Endothelial cell (in vitro differentiated cells): ENCODE measurements around the gene FBL. TPM values are rescaled to one million over a fixed set of nuclear protein-coding genes. Genes with fewer than 3 reads are reported as not detected.
"Not testable (repeated sequence)": the region's sequence is repeated elsewhere in the genome, so short reads cannot be mapped to it uniquely, and the experiment has no call there.

Experiments
- DNase-seq: peaks from one replicate; pipeline ENCODE4 v3.0.0; 2021; ENCODE audit warnings: low spot score
- H3K27ac Mint-ChIP-seq: one replicate; pipeline ENCODE4 v1.8.0; 2021; ENCODE audit warnings: mixed read lengths, inconsistent platforms; ENCODE audit not compliant: unreplicated experiment
- H3K27me3 Mint-ChIP-seq: one replicate; pipeline ENCODE4 v1.8.0; 2021; ENCODE audit warnings: mild to moderate bottlenecking, moderate library complexity, mixed read lengths, inconsistent platforms; ENCODE audit not compliant: unreplicated experiment
- H3K36me3 Mint-ChIP-seq: one replicate; pipeline ENCODE4 v1.8.0; 2021; ENCODE audit warnings: mild to moderate bottlenecking, low read depth, mixed read lengths, inconsistent platforms; ENCODE audit not compliant: unreplicated experiment
- H3K4me1 Mint-ChIP-seq: one replicate; pipeline ENCODE4 v1.8.0; 2021; ENCODE audit warnings: mild to moderate bottlenecking, mixed read lengths, inconsistent platforms; ENCODE audit not compliant: unreplicated experiment
- H3K4me3 Mint-ChIP-seq: one replicate; pipeline ENCODE4 v1.8.0; 2021; ENCODE audit warnings: mild to moderate bottlenecking, mixed read lengths, inconsistent platforms; ENCODE audit not compliant: unreplicated experiment
- H3K9me3 Mint-ChIP-seq: one replicate; pipeline ENCODE4 v1.8.0; 2021; ENCODE audit warnings: mixed read lengths, inconsistent platforms; ENCODE audit not compliant: unreplicated experiment
- long read RNA-seq: library from polyadenylated mRNA; unstranded; transcript quantifications from one replicate; pipeline ENCODE4 v2.0.0, GENCODE V29; 2020; ENCODE audit not compliant: unreplicated experiment
- total RNA-seq: library from RNA; stranded (reverse); fragmentation: NEBNext Ultra II Directional; extraction: Animal tissue kit (Norgen Biotek cat#: 25700); gene quantifications from one replicate; pipeline ENCODE4 v1.2.1, GENCODE V29; 2021; ENCODE audit not compliant: unreplicated experiment
- TF ChIP-seq, protein P1 (sequence below): fragments of 200-600 bp; sonication (generic); IDR thresholded peaks from one replicate; pipeline ENCODE4 v1.5.0; 2021; ENCODE audit warnings: antibody characterized with exemption; ENCODE audit not compliant: unreplicated experiment

Gene FBL
- 271 TPM for total RNA-seq
- long read RNA-seq, transcript FBL-201 (9 exons, 1,160 nt) = major isoform, 54 of 71 reads
- long read RNA-seq, partial matches to known transcripts = 4 of 71 reads
- long read RNA-seq, other reads (novel, unspliced or antisense) = 13 of 71 reads

DNA sequence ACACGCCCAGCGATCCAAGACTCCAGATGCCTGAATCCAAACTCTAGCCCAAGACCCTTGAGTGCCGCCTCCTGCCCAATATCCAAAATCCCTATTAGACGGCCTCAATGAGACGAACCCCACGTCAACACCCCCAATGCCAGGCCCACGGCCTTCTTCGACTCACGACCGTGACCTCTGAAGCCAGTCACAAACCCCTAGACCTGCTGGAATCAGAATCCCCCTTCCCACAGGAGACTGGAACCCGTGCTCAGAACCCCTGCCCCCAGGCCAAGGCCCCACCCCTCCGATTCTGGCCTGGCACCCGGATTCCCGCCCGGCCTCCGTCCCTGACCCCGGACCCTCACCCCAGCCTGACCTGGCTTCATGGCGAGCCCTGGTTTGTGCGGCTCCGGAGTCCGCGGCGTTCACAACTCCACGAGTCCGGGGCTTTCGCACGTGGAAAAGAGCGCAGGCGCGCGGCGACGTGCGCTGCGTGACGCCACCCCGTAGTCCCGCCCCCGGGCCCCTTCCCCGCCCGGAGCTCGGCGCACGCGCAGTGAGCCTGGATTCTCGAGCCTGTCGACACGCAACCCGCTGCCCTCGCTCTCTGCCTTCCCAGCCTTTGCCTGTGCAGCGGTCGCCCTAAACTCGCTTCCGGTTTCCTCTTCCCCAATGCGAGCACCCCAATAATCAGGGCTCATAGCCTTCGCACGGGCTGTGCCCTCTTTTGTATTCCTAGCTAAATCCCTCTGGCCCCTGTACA is at the start of gene FBL:
FBL (minus strand) TSS at position 447 of the 745 bp plus-strand sequence; CDS start at position 368, 79 bp downstream.
- no peaks in the 10 kb centered on the region for H3K9me3 Mint-ChIP-seq
- TF ChIP-seq, protein P1, sequence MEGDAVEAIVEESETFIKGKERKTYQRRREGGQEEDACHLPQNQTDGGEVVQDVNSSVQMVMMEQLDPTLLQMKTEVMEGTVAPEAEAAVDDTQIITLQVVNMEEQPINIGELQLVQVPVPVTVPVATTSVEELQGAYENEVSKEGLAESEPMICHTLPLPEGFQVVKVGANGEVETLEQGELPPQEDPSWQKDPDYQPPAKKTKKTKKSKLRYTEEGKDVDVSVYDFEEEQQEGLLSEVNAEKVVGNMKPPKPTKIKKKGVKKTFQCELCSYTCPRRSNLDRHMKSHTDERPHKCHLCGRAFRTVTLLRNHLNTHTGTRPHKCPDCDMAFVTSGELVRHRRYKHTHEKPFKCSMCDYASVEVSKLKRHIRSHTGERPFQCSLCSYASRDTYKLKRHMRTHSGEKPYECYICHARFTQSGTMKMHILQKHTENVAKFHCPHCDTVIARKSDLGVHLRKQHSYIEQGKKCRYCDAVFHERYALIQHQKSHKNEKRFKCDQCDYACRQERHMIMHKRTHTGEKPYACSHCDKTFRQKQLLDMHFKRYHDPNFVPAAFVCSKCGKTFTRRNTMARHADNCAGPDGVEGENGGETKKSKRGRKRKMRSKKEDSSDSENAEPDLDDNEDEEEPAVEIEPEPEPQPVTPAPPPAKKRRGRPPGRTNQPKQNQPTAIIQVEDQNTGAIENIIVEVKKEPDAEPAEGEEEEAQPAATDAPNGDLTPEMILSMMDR = no peak
- H3K27ac Mint-ChIP-seq = peak within 1 kb of the TSS; percentile 93
- H3K36me3 Mint-ChIP-seq = peaks cover 5% of the 10 kb centered on the region
- DNase-seq = peak; percentile 99
- peaks cover 32% of the 10 kb centered on the region for H3K4me1 Mint-ChIP-seq
- peak within 1 kb of the TSS; percentile 96 for H3K4me3 Mint-ChIP-seq
- H3K27me3 Mint-ChIP-seq = peaks cover 4% of the 10 kb centered on the region

DNA sequence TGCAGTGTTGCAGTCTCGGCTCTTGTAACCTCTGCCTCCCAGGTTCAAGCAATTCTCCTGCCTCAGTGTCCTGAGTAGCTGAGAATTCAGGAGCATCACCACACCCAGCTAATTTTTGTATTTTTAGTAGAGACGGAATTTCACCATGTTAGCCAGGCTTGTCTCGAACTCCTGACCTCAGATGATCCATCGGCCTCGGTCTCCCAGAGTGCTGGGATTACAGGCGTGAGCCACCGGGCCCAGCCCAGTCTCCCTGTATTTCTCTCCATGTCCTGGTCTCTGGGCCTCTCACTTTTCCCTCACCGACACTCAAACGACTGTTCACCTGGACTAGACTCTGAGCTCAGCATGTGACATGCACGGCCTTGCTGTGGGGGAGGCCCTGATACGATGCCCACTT is 48.9 kb upstream of the FBL start:
- not testable (repeated sequence) for H3K36me3 Mint-ChIP-seq, H3K9me3 Mint-ChIP-seq, H3K27ac Mint-ChIP-seq, H3K4me3 Mint-ChIP-seq, DNase-seq, H3K4me1 Mint-ChIP-seq
- H3K27me3 Mint-ChIP-seq = peaks cover 10% of the 10 kb centered on the region

DNA sequence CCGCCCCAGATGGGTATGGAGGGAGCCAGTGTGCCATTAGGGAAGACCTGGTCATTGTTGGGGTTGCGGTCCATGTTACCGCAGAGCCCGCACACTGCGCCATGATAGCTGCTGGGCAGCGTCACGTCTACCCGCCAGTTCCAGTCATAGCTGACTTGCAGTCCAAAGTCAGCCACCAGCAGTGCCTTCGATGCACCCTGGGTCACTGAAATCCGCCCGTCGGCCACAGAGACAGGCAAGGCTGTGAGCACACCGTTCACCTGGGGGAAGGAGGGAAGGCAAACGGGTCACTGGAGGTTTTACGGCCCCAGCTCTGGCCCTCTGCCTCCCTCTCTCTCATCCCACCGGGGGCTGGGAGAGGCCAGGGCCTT is 48.0 kb upstream of the FBL start:
- not testable (repeated sequence) for H3K9me3 Mint-ChIP-seq, H3K4me3 Mint-ChIP-seq, H3K4me1 Mint-ChIP-seq, DNase-seq, H3K36me3 Mint-ChIP-seq, H3K27ac Mint-ChIP-seq
- peaks cover 10% of the 10 kb centered on the region for H3K27me3 Mint-ChIP-seq

DNA sequence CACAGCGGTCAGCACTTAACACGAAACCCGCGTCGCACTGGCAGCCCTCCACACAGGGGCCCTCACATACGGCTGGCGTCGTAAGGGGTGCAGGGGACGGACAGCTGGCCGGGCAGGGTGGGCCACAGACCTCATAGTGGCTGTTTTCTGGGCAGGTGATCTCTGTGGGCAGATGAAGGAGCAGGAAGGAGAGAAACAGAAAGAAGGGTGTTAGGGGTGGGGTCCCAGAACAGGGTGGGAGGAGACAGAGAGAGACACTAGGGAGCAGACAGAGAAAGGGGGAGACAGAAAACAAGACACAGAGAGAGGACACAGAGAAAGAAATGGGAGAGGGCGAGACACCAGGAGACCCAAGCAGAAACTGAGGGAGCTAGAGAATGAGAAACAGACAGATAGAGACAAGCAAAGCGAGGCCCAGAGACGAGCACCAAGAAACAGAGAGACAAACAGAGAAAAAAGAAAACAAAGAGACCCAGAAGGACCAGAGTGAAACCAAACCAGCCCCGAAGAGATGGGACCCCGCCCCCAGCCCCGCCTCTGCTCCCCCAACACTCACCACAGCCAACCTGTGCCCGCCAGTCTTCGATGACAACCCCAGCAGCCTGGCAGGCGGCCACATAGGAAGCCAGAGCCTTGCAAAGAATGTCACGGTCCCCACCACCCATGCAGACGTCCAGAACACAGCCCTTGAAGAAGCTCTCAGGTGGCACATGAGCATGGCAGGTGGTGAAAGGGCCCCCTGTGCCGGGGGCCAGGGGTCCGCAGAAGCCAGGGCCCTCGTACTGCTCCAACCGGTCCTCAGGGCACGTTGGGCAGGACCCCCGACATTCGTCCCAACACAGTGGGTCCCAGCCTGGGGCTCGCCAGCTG is 47.4 kb upstream of the FBL start:
- not testable (repeated sequence) for H3K9me3 Mint-ChIP-seq, H3K4me3 Mint-ChIP-seq, H3K36me3 Mint-ChIP-seq, DNase-seq, H3K4me1 Mint-ChIP-seq
- Mint-ChIP-seq H3K27ac (peak overlapping the region; percentile 11), H3K27me3 (peaks cover 10% of the 10 kb centered on the region)

DNA sequence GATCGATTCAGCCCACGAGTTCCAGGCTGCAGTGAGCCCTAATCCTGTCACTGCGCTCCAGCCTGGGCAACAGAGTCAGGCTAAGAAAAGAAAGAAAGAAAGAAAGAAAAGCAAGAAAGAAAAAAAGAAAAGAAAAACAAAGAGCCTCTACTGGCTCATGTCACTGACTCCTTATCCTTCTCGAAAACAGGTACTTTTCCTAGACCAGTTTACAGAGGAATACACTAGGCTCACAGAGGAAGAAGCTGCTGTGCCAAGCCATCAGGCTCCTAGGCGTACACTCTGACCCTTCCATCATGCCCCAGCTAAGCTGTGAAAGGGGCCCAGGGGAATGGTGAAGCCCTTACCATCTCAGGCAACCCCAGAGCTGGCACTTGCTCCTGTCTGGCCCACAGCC is 46.3 kb upstream of the FBL start:
- not testable (repeated sequence) for H3K4me1 Mint-ChIP-seq, H3K9me3 Mint-ChIP-seq, H3K4me3 Mint-ChIP-seq, DNase-seq, H3K36me3 Mint-ChIP-seq, H3K27ac Mint-ChIP-seq
- H3K27me3 Mint-ChIP-seq = peaks cover 10% of the 10 kb centered on the region

DNA sequence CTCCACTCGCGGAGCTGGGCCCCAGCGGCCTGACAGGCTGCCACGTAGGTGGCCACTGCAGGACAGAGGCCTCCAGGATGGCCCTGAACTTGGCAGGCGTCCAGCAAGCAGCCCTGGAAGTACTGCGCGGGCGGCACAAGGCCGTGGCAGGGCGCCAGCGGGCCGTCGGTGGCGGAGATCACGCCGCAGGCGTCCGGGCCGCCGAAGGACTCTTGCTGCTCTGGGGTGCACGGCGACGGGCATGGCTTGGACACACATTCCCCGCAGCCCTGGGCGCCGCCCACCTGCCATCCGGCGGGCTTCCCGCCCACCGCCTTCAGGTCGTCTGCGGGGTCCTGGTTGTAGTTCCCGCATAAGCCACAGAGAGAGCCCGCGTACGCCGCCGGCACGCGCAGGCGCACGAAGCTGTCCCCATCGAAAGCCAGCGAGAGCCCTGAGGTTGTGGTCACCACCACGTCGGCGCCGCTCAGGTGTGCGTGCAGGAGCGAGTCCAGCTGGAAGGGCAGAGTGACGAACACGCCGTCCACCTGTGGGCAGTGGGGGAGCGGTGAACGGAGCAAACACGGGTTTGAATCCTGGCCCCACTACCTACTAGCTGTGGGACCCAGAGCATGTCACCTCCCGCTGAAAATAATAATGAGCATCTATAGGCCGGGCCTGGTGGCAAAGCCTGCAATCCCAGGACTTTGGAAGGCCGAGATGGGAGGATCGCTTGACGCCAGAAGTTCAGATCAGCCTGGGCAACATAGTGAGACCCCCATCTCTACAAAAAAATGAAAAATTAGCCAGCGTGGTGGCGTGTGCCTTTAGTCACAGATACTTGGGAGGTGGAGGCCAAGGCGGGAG is 45.7 kb upstream of the FBL start:
- H3K4me3 Mint-ChIP-seq, H3K27ac Mint-ChIP-seq, H3K9me3 Mint-ChIP-seq, DNase-seq, H3K36me3 Mint-ChIP-seq, H3K4me1 Mint-ChIP-seq: not testable (repeated sequence)
- H3K27me3 Mint-ChIP-seq = peaks cover 10% of the 10 kb centered on the region
